ENCODE measurements around the gene NAP1L1.

DNA sequence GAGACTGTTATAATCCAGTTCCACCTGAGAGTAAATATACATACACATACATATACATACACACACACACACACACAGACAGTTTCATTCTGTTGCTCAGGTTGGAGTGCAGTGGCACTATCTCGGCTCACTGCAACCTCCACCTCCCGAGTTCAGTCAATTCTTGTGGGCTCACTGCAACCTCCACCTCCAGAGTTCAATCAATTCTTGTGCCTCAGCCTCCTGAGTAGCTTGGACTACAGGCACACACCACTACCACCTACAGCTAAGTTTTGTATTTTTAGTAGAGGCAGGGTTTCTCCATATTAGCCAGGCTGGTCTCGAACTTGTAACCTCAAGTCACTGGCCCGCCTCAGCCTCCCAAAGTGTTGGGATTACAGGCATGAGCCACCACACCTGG is 44.0 kb downstream of the NAP1L1 start:
- TF ChIP-seq, protein P1, sequence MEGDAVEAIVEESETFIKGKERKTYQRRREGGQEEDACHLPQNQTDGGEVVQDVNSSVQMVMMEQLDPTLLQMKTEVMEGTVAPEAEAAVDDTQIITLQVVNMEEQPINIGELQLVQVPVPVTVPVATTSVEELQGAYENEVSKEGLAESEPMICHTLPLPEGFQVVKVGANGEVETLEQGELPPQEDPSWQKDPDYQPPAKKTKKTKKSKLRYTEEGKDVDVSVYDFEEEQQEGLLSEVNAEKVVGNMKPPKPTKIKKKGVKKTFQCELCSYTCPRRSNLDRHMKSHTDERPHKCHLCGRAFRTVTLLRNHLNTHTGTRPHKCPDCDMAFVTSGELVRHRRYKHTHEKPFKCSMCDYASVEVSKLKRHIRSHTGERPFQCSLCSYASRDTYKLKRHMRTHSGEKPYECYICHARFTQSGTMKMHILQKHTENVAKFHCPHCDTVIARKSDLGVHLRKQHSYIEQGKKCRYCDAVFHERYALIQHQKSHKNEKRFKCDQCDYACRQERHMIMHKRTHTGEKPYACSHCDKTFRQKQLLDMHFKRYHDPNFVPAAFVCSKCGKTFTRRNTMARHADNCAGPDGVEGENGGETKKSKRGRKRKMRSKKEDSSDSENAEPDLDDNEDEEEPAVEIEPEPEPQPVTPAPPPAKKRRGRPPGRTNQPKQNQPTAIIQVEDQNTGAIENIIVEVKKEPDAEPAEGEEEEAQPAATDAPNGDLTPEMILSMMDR (IDR thresholded peaks at IDR 0.05): no peak
- TF ChIP-seq POLR2A (IDR thresholded peaks at IDR 0.05): no peak

All from uterus (tissue), 2 donors.